Liver (tissue), 9 donors: ENCODE measurements around the gene GAP43. TPM values are rescaled to one million over a fixed set of nuclear protein-coding genes. Genes with fewer than 3 reads are reported as not detected.
A peak's percentile ranks its signal among the peaks of the same experiment; 100 is the strongest.

Experiments
- DNase-seq: peaks from one replicate; pipeline ENCODE4 v3.0.0-alpha.2; 2017; ENCODE audit warnings: low spot score
- H3K27ac ChIP-seq, 2 donors: one replicate each; pipeline ENCODE4 v1.7.0; 2013; ENCODE audit warnings: inconsistent platforms in 2 of 2, low read length in 2 of 2, control low read depth in 1 of 2, low read depth in 1 of 2, mild to moderate bottlenecking in 1 of 2
- H3K27me3 ChIP-seq, 4 donors: one replicate each; pipeline versions ENCODE4 v1.6.1 to v1.7.0; 2013; ENCODE audit warnings: low read length in 3 of 4, inconsistent platforms in 1 of 4, mild to moderate bottlenecking in 1 of 4, moderate library complexity in 1 of 4; ENCODE audit not compliant: control insufficient read depth in 4 of 4, insufficient read depth in 4 of 4
- H3K36me3 ChIP-seq, 4 donors: one replicate each; pipeline versions ENCODE4 v1.6.1 to v1.7.0; 2013; ENCODE audit warnings: low read length in 3 of 4, mild to moderate bottlenecking in 3 of 4, low read depth in 1 of 4, moderate library complexity in 1 of 4; ENCODE audit not compliant: control insufficient read depth in 4 of 4, insufficient read depth in 3 of 4
- H3K4me1 ChIP-seq, 4 donors: one replicate each; pipeline versions ENCODE4 v1.6.1 to v1.7.0; 2013; ENCODE audit warnings: low read length in 3 of 4, mild to moderate bottlenecking in 3 of 4, moderate library complexity in 1 of 4; ENCODE audit not compliant: control insufficient read depth in 4 of 4, insufficient read depth in 4 of 4
- H3K4me3 ChIP-seq, 3 donors: one replicate each; pipeline versions ENCODE4 v1.6.1 to v1.7.0; 2013; ENCODE audit warnings: low read length in 3 of 3, control low read depth in 1 of 3, low read depth in 1 of 3, mild to moderate bottlenecking in 1 of 3
- H3K9ac ChIP-seq, 2 donors: one replicate each; pipeline ENCODE4 v1.7.0; 2013; ENCODE audit warnings: low read length in 2 of 2, mild to moderate bottlenecking in 2 of 2, moderate library complexity in 2 of 2, control low read depth in 1 of 2, low read depth in 1 of 2
- H3K9me3 ChIP-seq, 4 donors: one replicate each; pipeline versions ENCODE4 v1.6.1 to v1.7.0; 2013; ENCODE audit warnings: low read length in 3 of 4; ENCODE audit not compliant: control insufficient read depth in 4 of 4
- FOXA1 ChIP-seq: IDR thresholded peaks from 2 replicates; pipeline ENCODE4 v1.6.1; 2016; ENCODE audit warnings: antibody characterized with exemption
- FOXA2 ChIP-seq: IDR thresholded peaks from 2 replicates; pipeline ENCODE4 v1.6.1; 2016; ENCODE audit warnings: antibody characterized with exemption
- GABPA ChIP-seq, 2 donors: IDR thresholded peaks in 1 of 2; conservative IDR thresholded peaks in 1 of 2; 2 replicates each; pipeline ENCODE4 v1.6.1; 2016; ENCODE audit warnings: antibody characterized with exemption in 2 of 2, mild to moderate bottlenecking in 1 of 2, moderate library complexity in 1 of 2
- HNF4G ChIP-seq: IDR thresholded peaks from 2 replicates; pipeline ENCODE4 v1.6.1; 2016; ENCODE audit warnings: antibody characterized with exemption
- JUND ChIP-seq, 2 donors: IDR thresholded peaks; 2 replicates each; pipeline ENCODE4 v1.6.1; 2016; ENCODE audit warnings: antibody characterized with exemption in 2 of 2
- NR2F2 ChIP-seq: IDR thresholded peaks from 2 replicates; pipeline ENCODE4 v1.6.1; 2016; ENCODE audit warnings: antibody characterized with exemption
- RAD21 ChIP-seq, 2 donors: IDR thresholded peaks; 2 replicates each; pipeline ENCODE4 v1.6.1; 2016; ENCODE audit warnings: antibody characterized with exemption in 2 of 2, mild to moderate bottlenecking in 2 of 2
- REST ChIP-seq: IDR thresholded peaks from 2 replicates; pipeline ENCODE4 v1.6.1; 2016; ENCODE audit warnings: antibody characterized with exemption, mild to moderate bottlenecking
- RXRA ChIP-seq, 2 donors: IDR thresholded peaks; 2 replicates each; pipeline ENCODE4 v1.6.1; 2017 to 2018; ENCODE audit warnings: antibody characterized with exemption in 2 of 2, mild to moderate bottlenecking in 1 of 2
- SP1 ChIP-seq: IDR thresholded peaks from 2 replicates; pipeline ENCODE4 v1.6.1; 2018; ENCODE audit warnings: antibody characterized with exemption, mild to moderate bottlenecking
- YY1 ChIP-seq: IDR thresholded peaks from 2 replicates; pipeline ENCODE4 v1.6.1; 2016; ENCODE audit warnings: antibody characterized with exemption, mild to moderate bottlenecking
- ZBTB33 ChIP-seq: IDR thresholded peaks from 2 replicates; pipeline ENCODE4 v1.6.1; 2016; ENCODE audit warnings: antibody characterized with exemption
- WGBS: extraction: QIAGEN DNeasy Blood & Tissue Kit; methylation state at CpG from one replicate; pipeline ENCODE4 v1.1.7; 2013; 5-methylcytosine and 5-hydroxymethylcytosine counted together
- polyA plus RNA-seq, 2 donors: library from polyadenylated mRNA; stranded (reverse) in 1 of 2; unstranded in 1 of 2; fragments of 200-250 nt in 1 of 2; fragments of >200 nt in 1 of 2; fragmentation: Nextera tagmentation in 1 of 2; extraction: Ambion mirVana in 1 of 2; gene quantifications; one replicate each; pipeline versions ENCODE4 v1.2.1 to v1.2.3, GENCODE V29; 2013 to 2015
- total RNA-seq, 2 donors: library from RNA; depleted of rRNA; stranded (reverse); fragments of >200 nt; gene quantifications; one replicate each; pipeline ENCODE4 v1.2.3, GENCODE V29; 2014
- TF ChIP-seq, protein P1 (sequence below): fragments of 150-350 bp; IDR thresholded peaks from 2 replicates; pipeline ENCODE4 v1.5.1; 2017; ENCODE audit warnings: improper control_type of control experiment, low read depth, low read length; ENCODE audit not compliant: missing input control
- TF ChIP-seq, protein P2 (sequence below): IDR thresholded peaks from 2 replicates; pipeline ENCODE4 v1.6.1; 2016; ENCODE audit warnings: antibody characterized with exemption
- TF ChIP-seq, protein P3 (sequence below): IDR thresholded peaks from 2 replicates; pipeline ENCODE4 v1.6.1; 2016; ENCODE audit warnings: antibody characterized with exemption
- donor health status: healthy.
- donor health status: healthy.
- donor health status: healthy.
- donor health status: healthy.
- donor health status: healthy.

Gene GAP43
- total and polyA plus RNA-seq, 4 donors: 0.06 TPM; not detected in 3

- peak; percentile 71 for DNase-seq
- H3K9me3 ChIP-seq: no peaks in the 10 kb centered on the region
- H3K4me1 ChIP-seq: no peaks in the 10 kb centered on the region
- no peak overlapping the region for H3K9ac ChIP-seq
- WGBS: 21% methylated on average over 8 of the region's 8 CpGs
- no peak overlapping the region for H3K27ac ChIP-seq
- no peak overlapping the region for H3K4me3 ChIP-seq
- TF ChIP-seq, protein P1, sequence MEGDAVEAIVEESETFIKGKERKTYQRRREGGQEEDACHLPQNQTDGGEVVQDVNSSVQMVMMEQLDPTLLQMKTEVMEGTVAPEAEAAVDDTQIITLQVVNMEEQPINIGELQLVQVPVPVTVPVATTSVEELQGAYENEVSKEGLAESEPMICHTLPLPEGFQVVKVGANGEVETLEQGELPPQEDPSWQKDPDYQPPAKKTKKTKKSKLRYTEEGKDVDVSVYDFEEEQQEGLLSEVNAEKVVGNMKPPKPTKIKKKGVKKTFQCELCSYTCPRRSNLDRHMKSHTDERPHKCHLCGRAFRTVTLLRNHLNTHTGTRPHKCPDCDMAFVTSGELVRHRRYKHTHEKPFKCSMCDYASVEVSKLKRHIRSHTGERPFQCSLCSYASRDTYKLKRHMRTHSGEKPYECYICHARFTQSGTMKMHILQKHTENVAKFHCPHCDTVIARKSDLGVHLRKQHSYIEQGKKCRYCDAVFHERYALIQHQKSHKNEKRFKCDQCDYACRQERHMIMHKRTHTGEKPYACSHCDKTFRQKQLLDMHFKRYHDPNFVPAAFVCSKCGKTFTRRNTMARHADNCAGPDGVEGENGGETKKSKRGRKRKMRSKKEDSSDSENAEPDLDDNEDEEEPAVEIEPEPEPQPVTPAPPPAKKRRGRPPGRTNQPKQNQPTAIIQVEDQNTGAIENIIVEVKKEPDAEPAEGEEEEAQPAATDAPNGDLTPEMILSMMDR: peak; percentile 79
- TF ChIP-seq YY1 (peak; percentile 65), RXRA (IDR thresholded peaks at IDR 0.05) (peak; percentile 17 to 54), RAD21 (IDR thresholded peaks at IDR 0.05) (peak; percentile 99)
- TF ChIP-seq, protein P2, sequence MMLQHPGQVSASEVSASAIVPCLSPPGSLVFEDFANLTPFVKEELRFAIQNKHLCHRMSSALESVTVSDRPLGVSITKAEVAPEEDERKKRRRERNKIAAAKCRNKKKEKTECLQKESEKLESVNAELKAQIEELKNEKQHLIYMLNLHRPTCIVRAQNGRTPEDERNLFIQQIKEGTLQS: no peak
- peaks cover 0 to 2% (median 0%) of the 10 kb centered on the region in 4 donors for H3K27me3 ChIP-seq
- no peaks in the 10 kb centered on the region for H3K36me3 ChIP-seq
Measured at GRCh38 chr3:115692887-115693524, 69.7 kb downstream of the GAP43 start.

- H3K27me3 ChIP-seq: peaks cover 0 to 2% (median 0%) of the 10 kb centered on the region in 4 donors
- TF ChIP-seq YY1 (no peak), RXRA (IDR thresholded peaks at IDR 0.05) (no peak), SP1 (no peak), FOXA2 (no peak), NR2F2 (no peak), RAD21 (IDR thresholded peaks at IDR 0.05) (no peak), ZBTB33 (no peak), GABPA (IDR thresholded peaks at IDR 0.05 in 1 of 2, conservative IDR thresholded peaks at IDR 0.05 in 1 of 2) (no peak), HNF4G (no peak), FOXA1 (no peak), REST (no peak), JUND (IDR thresholded peaks at IDR 0.05) (no peak)
- TF ChIP-seq, protein P2: no peak
- TF ChIP-seq, protein P1: no peak
- TF ChIP-seq, protein P3, sequence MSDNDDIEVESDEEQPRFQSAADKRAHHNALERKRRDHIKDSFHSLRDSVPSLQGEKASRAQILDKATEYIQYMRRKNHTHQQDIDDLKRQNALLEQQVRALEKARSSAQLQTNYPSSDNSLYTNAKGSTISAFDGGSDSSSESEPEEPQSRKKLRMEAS: no peak
- H3K27ac ChIP-seq: no peak overlapping the region
- no peak overlapping the region for H3K4me3 ChIP-seq
- no peaks in the 10 kb centered on the region for H3K9me3 ChIP-seq
- 82% methylated on average over 9 of the region's 9 CpGs for WGBS
- no peak overlapping the region for H3K9ac ChIP-seq
- H3K4me1 ChIP-seq: no peaks in the 10 kb centered on the region
- H3K36me3 ChIP-seq: no peaks in the 10 kb centered on the region
- no peak for DNase-seq
Measured at GRCh38 chr3:115693868-115694267, 70.6 kb downstream of the GAP43 start.
